Measurements from ENCODE around the gene SMARCC1.

DNA sequence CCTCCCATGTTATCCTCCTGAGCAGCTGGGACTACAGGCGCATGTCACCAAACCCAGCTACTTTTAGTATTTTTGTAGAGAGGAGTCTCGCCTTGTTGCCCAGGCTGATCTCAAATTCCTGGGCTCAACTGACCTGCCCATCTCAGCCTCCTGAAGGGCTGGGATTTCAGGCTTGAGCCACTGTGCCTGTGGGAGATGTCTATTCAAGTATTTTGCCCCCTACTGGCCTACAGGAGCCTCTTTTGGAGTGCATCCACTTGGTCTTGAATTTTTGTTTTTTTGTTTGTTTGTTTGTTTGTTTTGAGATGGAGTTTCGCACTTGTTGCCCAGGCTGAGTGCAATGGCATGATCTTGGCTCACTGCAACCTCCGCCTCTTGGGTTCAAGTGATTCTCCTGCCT lies 18.0 kb upstream of the SMARCC1 start:
- TF ChIP-seq, protein P1, sequence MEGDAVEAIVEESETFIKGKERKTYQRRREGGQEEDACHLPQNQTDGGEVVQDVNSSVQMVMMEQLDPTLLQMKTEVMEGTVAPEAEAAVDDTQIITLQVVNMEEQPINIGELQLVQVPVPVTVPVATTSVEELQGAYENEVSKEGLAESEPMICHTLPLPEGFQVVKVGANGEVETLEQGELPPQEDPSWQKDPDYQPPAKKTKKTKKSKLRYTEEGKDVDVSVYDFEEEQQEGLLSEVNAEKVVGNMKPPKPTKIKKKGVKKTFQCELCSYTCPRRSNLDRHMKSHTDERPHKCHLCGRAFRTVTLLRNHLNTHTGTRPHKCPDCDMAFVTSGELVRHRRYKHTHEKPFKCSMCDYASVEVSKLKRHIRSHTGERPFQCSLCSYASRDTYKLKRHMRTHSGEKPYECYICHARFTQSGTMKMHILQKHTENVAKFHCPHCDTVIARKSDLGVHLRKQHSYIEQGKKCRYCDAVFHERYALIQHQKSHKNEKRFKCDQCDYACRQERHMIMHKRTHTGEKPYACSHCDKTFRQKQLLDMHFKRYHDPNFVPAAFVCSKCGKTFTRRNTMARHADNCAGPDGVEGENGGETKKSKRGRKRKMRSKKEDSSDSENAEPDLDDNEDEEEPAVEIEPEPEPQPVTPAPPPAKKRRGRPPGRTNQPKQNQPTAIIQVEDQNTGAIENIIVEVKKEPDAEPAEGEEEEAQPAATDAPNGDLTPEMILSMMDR (IDR thresholded peaks at IDR 0.05; ENCODE audit: low read depth, low read length): peak; percentile 47
- TF ChIP-seq EZH2phosphoT487 (IDR thresholded peaks at IDR 0.05; ENCODE audit: low read depth): no peak

All from OCI-LY3 (cell line).